Testis (tissue), 3 donors: ENCODE measurements around the gene OXA1L. TPM values are rescaled to one million over a fixed set of nuclear protein-coding genes. Genes with fewer than 3 reads are reported as not detected.
"Not testable (repeated sequence)": the region's sequence is repeated elsewhere in the genome, so short reads cannot be mapped to it uniquely, and the experiment has no call there.

Source experiments
- DNase-seq: peaks from one replicate; pipeline ENCODE4 v3.0.0-alpha.2; 2019
- H3K27ac ChIP-seq, 2 donors: fragments of 200-600 bp; sonication (generic); one replicate each; pipeline ENCODE4 v1.5.1; 2019
- H3K27me3 ChIP-seq: fragments of 200-600 bp; sonication (generic); one replicate; pipeline ENCODE4 v1.5.1; 2019
- H3K36me3 ChIP-seq: fragments of 200-600 bp; sonication (generic); one replicate; pipeline ENCODE4 v1.5.1; 2017; ENCODE audit warnings: low read depth; ENCODE audit errors: missing control alignments
- H3K4me1 ChIP-seq: fragments of 200-600 bp; sonication (generic); one replicate; pipeline ENCODE4 v1.5.1; 2019
- H3K4me3 ChIP-seq, 2 donors: fragments of 200-600 bp; sonication (generic); one replicate each; pipeline ENCODE4 v1.5.1; 2017 to 2019
- H3K9me3 ChIP-seq: fragments of 200-600 bp; sonication (generic); one replicate; pipeline ENCODE4 v1.5.1; 2017
- POLR2A ChIP-seq: fragments of 450-650 bp; IDR thresholded peaks from one replicate; pipeline ENCODE4 v1.6.1; 2017; ENCODE audit warnings: antibody characterized with exemption, mild to moderate bottlenecking, moderate library complexity
- WGBS, 2 donors: methylation state at CpG; one replicate each; pipeline ENCODE4 v1.1.5; 2018; 5-methylcytosine and 5-hydroxymethylcytosine counted together
- intact Hi-C: fragments of 100-400 bp; cut with DNase I; formaldehyde crosslinking; loops from one replicate; pipeline ENCODE4 v1.15.1; 2023; ENCODE audit warnings: low total_unique reads
- polyA plus RNA-seq: library from polyadenylated mRNA; stranded (reverse); fragments of 350-450 nt; fragmentation: Illumina TruSeq; extraction: RNeasy Lipid Tissue Mini Kit (QIAGEN cat#74804); gene quantifications from one replicate; pipeline ENCODE4 v1.2.3, GENCODE V29; 2014; ENCODE audit warnings: low read depth, low replicate concordance; ENCODE audit not compliant: insufficient read depth
- total RNA-seq, 2 donors: library from RNA; depleted of rRNA; stranded (reverse); fragments of >200 nt; gene quantifications; one replicate each; pipeline ENCODE4 v1.2.3, GENCODE V29; 2016
- TF ChIP-seq, protein P1 (sequence below), 3 experiments: fragments of 450-650 bp in 2 of 3; fragments of 200-600 bp in 1 of 3; sonication (generic) in 1 of 3; IDR thresholded peaks; one replicate each; pipeline ENCODE4 v1.5.1; 2016 to 2019; ENCODE audit warnings: antibody characterized with exemption in 3 of 3, mild to moderate bottlenecking in 2 of 3, moderate library complexity in 1 of 3

The OXA1L gene
- total and polyA plus RNA-seq, 3 donors from 2014 or later, result 61.7 to 79.8 (median 76.8) TPM

DNA sequence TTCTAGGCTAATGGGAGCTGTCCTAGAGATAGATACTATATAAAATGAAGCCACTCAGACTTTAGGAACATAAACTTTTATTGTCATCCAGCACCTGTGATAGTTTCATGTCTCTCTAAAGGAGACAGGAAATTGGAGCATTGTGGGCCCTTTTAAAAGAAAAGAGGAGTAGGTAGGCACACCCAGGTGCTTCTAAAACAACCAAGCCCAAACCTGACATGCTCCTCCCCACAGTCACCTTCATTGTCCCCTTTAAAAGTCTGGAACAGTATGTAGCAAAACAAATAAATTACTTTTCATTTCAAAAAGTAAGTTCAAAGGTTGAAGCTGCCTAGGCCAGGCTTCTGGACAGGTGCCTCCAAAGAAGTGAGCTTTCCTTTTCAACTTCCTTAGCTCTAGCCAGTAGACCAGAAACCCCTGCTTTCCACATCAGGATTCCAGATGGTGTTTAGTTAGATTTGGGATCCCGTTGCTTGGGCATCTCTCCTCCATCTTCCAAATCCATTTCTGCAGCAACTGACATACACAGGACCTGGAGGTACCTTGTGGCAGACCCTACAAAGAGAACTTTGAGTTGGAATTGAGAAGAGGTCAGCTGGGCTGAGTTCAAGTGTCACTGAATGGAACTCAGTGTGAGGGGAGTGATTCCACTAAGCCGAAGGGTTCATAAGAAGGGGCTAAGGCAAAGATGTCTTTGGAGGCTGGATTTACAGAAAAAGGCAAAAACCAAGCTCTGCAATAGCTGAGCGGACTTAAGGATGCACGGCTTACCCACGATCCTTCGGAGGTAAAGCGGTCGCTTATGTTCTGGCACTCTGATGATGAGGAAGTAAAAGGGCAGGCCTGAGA lies 6.9 kb downstream of the OXA1L start:
- TF ChIP-seq, protein P1, sequence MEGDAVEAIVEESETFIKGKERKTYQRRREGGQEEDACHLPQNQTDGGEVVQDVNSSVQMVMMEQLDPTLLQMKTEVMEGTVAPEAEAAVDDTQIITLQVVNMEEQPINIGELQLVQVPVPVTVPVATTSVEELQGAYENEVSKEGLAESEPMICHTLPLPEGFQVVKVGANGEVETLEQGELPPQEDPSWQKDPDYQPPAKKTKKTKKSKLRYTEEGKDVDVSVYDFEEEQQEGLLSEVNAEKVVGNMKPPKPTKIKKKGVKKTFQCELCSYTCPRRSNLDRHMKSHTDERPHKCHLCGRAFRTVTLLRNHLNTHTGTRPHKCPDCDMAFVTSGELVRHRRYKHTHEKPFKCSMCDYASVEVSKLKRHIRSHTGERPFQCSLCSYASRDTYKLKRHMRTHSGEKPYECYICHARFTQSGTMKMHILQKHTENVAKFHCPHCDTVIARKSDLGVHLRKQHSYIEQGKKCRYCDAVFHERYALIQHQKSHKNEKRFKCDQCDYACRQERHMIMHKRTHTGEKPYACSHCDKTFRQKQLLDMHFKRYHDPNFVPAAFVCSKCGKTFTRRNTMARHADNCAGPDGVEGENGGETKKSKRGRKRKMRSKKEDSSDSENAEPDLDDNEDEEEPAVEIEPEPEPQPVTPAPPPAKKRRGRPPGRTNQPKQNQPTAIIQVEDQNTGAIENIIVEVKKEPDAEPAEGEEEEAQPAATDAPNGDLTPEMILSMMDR (IDR thresholded peaks at IDR 0.05), result no peak
- TF ChIP-seq POLR2A, result no peak
- Histone ChIP-seq H3K27me3 (no peaks in the 10 kb centered on the region), H3K9me3 (no peaks in the 10 kb centered on the region), H3K27ac (no peak overlapping the region), H3K4me3 (no peak overlapping the region), H3K4me1 (no peaks in the 10 kb centered on the region), H3K36me3 (no peaks in the 10 kb centered on the region)
- 89 to 96% methylated on average over 8 of the region's 8 CpGs for WGBS, 2 donors
- no peak for DNase-seq
- intact Hi-C loops, result no loop called here

DNA sequence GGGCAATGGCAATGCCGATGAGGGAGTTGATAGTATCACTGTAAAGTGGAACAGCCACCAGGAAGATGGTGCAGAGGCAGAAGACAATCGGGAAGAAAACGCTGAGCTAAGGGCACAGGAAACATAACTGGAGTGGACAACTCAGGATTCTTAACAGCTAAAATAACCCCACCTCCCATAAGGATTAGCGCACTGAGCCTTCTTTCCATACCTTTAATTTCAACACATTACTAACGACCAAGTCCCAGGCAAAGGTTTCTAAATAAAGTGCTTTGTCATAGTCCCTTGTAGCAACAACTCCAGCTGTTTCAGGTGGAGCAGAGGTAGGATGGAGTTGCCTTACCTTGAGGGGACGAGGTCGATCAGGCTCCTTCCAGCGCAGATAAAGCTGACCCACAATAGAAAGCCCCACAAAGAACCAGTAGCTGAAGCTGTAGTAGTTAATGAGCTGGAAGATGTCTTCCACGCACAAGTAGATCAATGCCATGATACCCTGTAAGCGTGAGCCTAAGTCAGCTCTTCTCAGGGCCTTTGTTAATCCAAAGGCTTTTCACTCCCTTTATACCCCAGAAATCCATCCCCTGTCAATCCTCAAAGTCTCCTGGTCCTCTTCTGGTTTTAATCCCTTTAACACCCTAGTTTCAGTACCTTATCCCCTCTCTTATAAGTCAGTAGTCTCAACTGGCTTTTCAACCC lies 7.7 kb downstream of the OXA1L start:
- TF ChIP-seq POLR2A, result no peak
- TF ChIP-seq, protein P1 (IDR thresholded peaks at IDR 0.05), result no peak
- no peaks in the 10 kb centered on the region for H3K4me1 ChIP-seq
- DNase-seq, result no peak
- H3K4me3 ChIP-seq, result no peak overlapping the region
- no peaks in the 10 kb centered on the region for H3K36me3 ChIP-seq
- WGBS, 2 donors, result 86 to 91% methylated on average over 10 of the region's 10 CpGs
- H3K9me3 ChIP-seq, result no peaks in the 10 kb centered on the region
- H3K27me3 ChIP-seq, result no peaks in the 10 kb centered on the region
- no peak overlapping the region for H3K27ac ChIP-seq
- intact Hi-C loops, result no loop called here

DNA sequence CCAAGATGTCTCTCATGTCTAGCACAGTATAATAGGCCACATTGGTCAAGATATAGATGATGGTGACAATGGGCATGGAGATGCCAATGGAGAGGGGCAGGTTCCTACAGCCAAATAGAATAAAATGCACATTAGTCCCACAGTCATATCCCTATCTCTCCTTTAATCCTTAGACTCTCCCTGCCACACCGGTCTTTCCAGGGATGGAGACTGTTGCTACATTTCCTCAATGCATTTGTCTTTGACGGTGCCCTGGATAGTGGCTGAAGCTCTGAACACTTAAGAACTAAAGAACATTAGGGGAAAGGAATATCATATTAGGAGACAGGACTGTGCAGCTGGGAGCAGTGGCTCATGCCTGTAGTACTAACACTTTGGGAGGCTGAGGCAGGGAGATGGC lies 9.7 kb downstream of the OXA1L start:
- H3K4me3 ChIP-seq, result no peak overlapping the region
- H3K9me3 ChIP-seq, result no peaks in the 10 kb centered on the region
- 85 to 86% methylated on average over 2 of the region's 2 CpGs for WGBS, 2 donors
- no peaks in the 10 kb centered on the region for H3K27me3 ChIP-seq
- H3K27ac ChIP-seq, result no peak overlapping the region
- intact Hi-C loops, result no loop called here
- H3K4me1 ChIP-seq, result peaks cover 5% of the 10 kb centered on the region
- TF ChIP-seq POLR2A, result no peak
- TF ChIP-seq, protein P1 (IDR thresholded peaks at IDR 0.05), result no peak
- no peak for DNase-seq
- no peaks in the 10 kb centered on the region for H3K36me3 ChIP-seq

DNA sequence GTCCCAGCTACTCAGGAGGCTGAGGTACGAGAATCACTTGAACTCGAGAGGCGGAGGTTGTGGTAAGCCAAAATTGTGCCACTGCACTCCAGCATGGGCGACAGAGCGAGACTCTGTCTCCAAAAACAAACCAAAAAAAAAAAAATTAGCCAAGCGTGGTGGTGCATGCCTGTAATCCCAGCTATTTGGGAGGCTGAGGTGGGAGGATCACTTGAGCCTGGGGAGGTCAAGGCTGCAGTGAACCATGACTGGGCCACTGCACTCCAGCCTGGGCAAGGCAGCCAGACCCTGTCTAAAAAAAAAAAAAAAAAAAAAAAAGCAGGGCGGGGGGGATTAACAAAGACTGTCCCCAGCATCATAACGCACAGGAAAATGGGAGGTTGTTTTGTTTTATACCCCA lies 10.4 kb downstream of the OXA1L start:
- H3K27ac ChIP-seq, H3K4me1 ChIP-seq, intact Hi-C loops, H3K36me3 ChIP-seq, DNase-seq, H3K9me3 ChIP-seq, H3K27me3 ChIP-seq, H3K4me3 ChIP-seq: not testable (repeated sequence)
- WGBS, 2 donors, result 95 to 99% methylated on average over 8 of the region's 8 CpGs

DNA sequence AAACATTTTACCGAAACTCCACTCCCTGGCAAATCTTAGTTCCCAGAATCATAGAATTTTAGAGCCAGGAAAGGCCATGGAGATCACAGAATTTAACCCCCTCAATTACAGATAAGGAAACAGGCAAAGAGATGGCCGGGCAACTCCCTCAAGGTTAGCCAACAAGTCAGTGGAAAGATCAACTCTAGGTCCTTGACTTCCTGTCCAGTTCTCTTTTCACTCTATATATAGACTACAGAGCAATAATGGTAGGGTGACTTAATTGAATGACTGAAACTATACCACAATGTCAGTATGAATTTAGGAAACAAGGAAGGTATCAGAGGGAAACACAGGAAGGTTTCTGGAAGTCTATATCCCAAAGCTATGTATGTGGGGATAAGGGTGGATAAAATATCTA lies 11.6 kb downstream of the OXA1L start:
- no peak overlapping the region for H3K27ac ChIP-seq
- H3K9me3 ChIP-seq, result no peaks in the 10 kb centered on the region
- no peaks in the 10 kb centered on the region for H3K36me3 ChIP-seq
- intact Hi-C loops, result no loop called here
- H3K27me3 ChIP-seq, result no peaks in the 10 kb centered on the region
- peaks cover 6% of the 10 kb centered on the region for H3K4me1 ChIP-seq
- no peak overlapping the region for H3K4me3 ChIP-seq
- 63 to 79% methylated on average over 2 of the region's 2 CpGs for WGBS, 2 donors
- DNase-seq, result no peak
- TF ChIP-seq, protein P1 (IDR thresholded peaks at IDR 0.05), result no peak
- TF ChIP-seq POLR2A, result no peak
